HepG2 (cell line): ENCODE measurements around the gene NDUFA8. TPM values are rescaled to one million over a fixed set of nuclear protein-coding genes. Genes with fewer than 3 reads are reported as not detected.

Source experiments
- ARNT ChIP-seq: fragments of 450-650 bp; IDR thresholded peaks from 2 replicates; pipeline ENCODE4 v1.6.1; 2017
- CBFB ChIP-seq: sonication (generic); formaldehyde crosslinking; IDR thresholded peaks from 2 replicates; pipeline ENCODE4 v1.4.0; 2020; ENCODE audit warnings: missing genetic modification reagents
- ELF3 ChIP-seq: IDR thresholded peaks from 2 replicates; pipeline ENCODE4 v1.6.1; 2016; ENCODE audit warnings: missing genetic modification reagents, missing compliant biosample characterization
- HNRNPUL1 ChIP-seq: fragments of 200-400 bp; formaldehyde crosslinking; IDR thresholded peaks from 2 replicates; pipeline ENCODE4 v1.6.1; 2017; ENCODE audit warnings: low read depth, mild to moderate bottlenecking, low read length, moderate library complexity
- KAT8 ChIP-seq: IDR thresholded peaks from 2 replicates; pipeline ENCODE4 v1.6.1; 2016; ENCODE audit warnings: missing genetic modification reagents, missing compliant biosample characterization
- KLF11 ChIP-seq: IDR thresholded peaks from 2 replicates; pipeline ENCODE4 v1.6.1; 2016; ENCODE audit warnings: missing compliant biosample characterization
- LCORL ChIP-seq, 2 experiments: fragments of 450-650 bp in 1 of 2; sonication (generic) in 1 of 2; formaldehyde crosslinking in 1 of 2; IDR thresholded peaks; 2 replicates each; pipeline versions ENCODE4 v1.5.0 to v1.6.1; 2017 to 2020; ENCODE audit warnings: antibody characterized with exemption in 1 of 2, missing genetic modification reagents in 1 of 2
- MIXL1 ChIP-seq: IDR thresholded peaks from 2 replicates; pipeline ENCODE4 v1.6.1; 2016
- MYPOP ChIP-seq: sonication (generic); formaldehyde crosslinking; IDR thresholded peaks from 2 replicates; pipeline ENCODE4 v1.8.1; 2023; ENCODE audit warnings: mild to moderate bottlenecking, moderate library complexity, missing genetic modification reagents
- NFRKB ChIP-seq: fragments of 450-650 bp; IDR thresholded peaks from 2 replicates; pipeline ENCODE4 v1.6.1; 2017
- TCF12 ChIP-seq, 2 experiments: fragments of 450-650 bp in 1 of 2; sonication (generic) in 1 of 2; formaldehyde crosslinking in 1 of 2; IDR thresholded peaks; 2 replicates each; pipeline versions ENCODE4 v1.6.1 to v1.8.0; 2017 to 2022; ENCODE audit warnings: antibody characterized with exemption in 1 of 2, mild to moderate bottlenecking in 1 of 2, missing genetic modification reagents in 1 of 2, moderate library complexity in 1 of 2
- THAP8 ChIP-seq: sonication (generic); formaldehyde crosslinking; IDR thresholded peaks from 2 replicates; pipeline ENCODE4 v1.5.1; 2020; ENCODE audit warnings: missing genetic modification reagents, mild to moderate bottlenecking, borderline replicate concordance
- TIGD3 ChIP-seq: sonication (generic); formaldehyde crosslinking; IDR thresholded peaks from 2 replicates; pipeline ENCODE4 v1.5.1; 2020; ENCODE audit warnings: mild to moderate bottlenecking, missing genetic modification reagents, borderline replicate concordance
- ZBTB7B ChIP-seq: sonication (generic); formaldehyde crosslinking; IDR thresholded peaks from 2 replicates; pipeline ENCODE4 v1.4.0; 2020; ENCODE audit warnings: missing genetic modification reagents
- ZKSCAN1 ChIP-seq: fragments of 150-350 bp; IDR thresholded peaks from 2 replicates; pipeline ENCODE4 v1.6.1; 2014; ENCODE audit warnings: low read length
- ZNF251 ChIP-seq: sonication (generic); formaldehyde crosslinking; IDR thresholded peaks from 2 replicates; pipeline ENCODE4 v1.9.0; 2021; ENCODE audit warnings: mild to moderate bottlenecking, missing genetic modification reagents
- ZNF317 ChIP-seq: sonication (generic); formaldehyde crosslinking; IDR thresholded peaks from 2 replicates; pipeline ENCODE4 v1.5.0; 2020; ENCODE audit warnings: mild to moderate bottlenecking, missing genetic modification reagents
- ZNF687 ChIP-seq: sonication (generic); formaldehyde crosslinking; IDR thresholded peaks from 2 replicates; pipeline ENCODE4 v1.5.1; 2020; ENCODE audit warnings: mild to moderate bottlenecking, missing genetic modification reagents, moderate library complexity
- ZNF773 ChIP-seq: sonication (generic); formaldehyde crosslinking; IDR thresholded peaks from 2 replicates; pipeline ENCODE4 v1.4.0; 2020; ENCODE audit warnings: missing genetic modification reagents, borderline replicate concordance
- ZNF777 ChIP-seq: sonication (generic); formaldehyde crosslinking; IDR thresholded peaks from 2 replicates; pipeline ENCODE4 v1.4.0; 2020; ENCODE audit warnings: missing genetic modification reagents
- ZSCAN30 ChIP-seq: sonication (generic); formaldehyde crosslinking; IDR thresholded peaks from 2 replicates; pipeline ENCODE4 v1.5.0; 2020; ENCODE audit warnings: mild to moderate bottlenecking, missing genetic modification reagents
- polyA plus RNA-seq, 8 experiments: library from polyadenylated mRNA; depleted of rRNA in 3 of 8; stranded (reverse) in 7 of 8; unstranded in 1 of 8; fragments of >200 nt; fragmentation: Illumina TruSeq in 4 of 8; extraction: Trizol in 4 of 8; gene quantifications; 2 replicates each; pipeline versions ENCODE4 v1.2.1 to v1.2.3, GENCODE V29; 2011 to 2016; ENCODE audit warnings: low read depth in 4 of 8, missing spikeins in 1 of 8, mixed read lengths in 1 of 8; ENCODE audit not compliant: insufficient read depth in 1 of 8
- total RNA-seq, 5 experiments: library from RNA; depleted of rRNA; stranded (reverse); fragments of >200 nt; fragmentation: Illumina TruSeq; extraction: Trizol; gene quantifications; 2 replicates each; pipeline ENCODE4 v1.2.3, GENCODE V29; 2016; ENCODE audit warnings: low read depth in 1 of 5
- TF ChIP-seq, protein P1 (sequence below): IDR thresholded peaks from 2 replicates; pipeline ENCODE4 v1.6.1; 2012; ENCODE audit warnings: low read length, improper control_type of control experiment

The NDUFA8 gene
- total and polyA plus RNA-seq, 2 of the 13 experiments (the other 11 are each of a cell fraction or from before 2014, with no cell fraction given): 68.6 to 71.7 TPM

DNA sequence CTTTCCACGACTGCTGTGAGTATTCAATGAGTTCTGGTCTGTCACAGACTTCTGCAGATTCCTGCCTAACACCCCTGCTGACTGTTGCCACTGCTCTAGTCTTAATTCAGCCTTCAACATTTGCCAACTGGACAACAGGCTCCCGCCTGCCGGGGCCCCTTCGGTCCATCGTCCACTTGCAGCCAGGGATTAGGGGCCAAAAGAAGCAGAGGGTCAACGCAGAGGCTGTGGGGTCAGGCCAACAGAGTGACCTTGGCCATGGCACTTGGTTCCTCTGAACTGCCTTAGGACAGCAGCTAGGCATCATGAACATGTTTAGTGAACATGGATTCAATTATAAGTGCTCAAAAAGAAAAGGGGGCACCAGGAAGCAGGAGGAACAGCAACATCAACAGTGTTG is 28.8 kb upstream of the NDUFA8 start (continued):
- TF ChIP-seq ZNF251 (CRISPR knock-in tag) (no peak), ZNF777 (CRISPR knock-in tag) (no peak), ZKSCAN1 (no peak), TIGD3 (CRISPR knock-in tag) (no peak), ZNF687 (CRISPR knock-in tag) (peak; percentile 46), ARNT (no peak), HNRNPUL1 (no peak), MYPOP (CRISPR knock-in tag) (no peak), ZSCAN30 (CRISPR knock-in tag) (no peak), TCF12 (IDR thresholded peaks at IDR 0.05) (no peak), TCF12 (CRISPR knock-in tag; IDR thresholded peaks at IDR 0.05) (no peak), KLF11 (CRISPR knock-in tag) (no peak), CBFB (CRISPR knock-in tag) (no peak), NFRKB (no peak), LCORL (IDR thresholded peaks at IDR 0.05) (no peak), LCORL (CRISPR knock-in tag; IDR thresholded peaks at IDR 0.05) (peak; percentile 20; the same call in 1 of the 2 replicates), ZNF773 (CRISPR knock-in tag) (no peak), KAT8 (CRISPR knock-in tag) (no peak), ZBTB7B (CRISPR knock-in tag) (peak; percentile 68; the same call in 1 of the 2 replicates), THAP8 (CRISPR knock-in tag) (no peak), ZNF317 (CRISPR knock-in tag) (no peak), ELF3 (CRISPR knock-in tag) (no peak), MIXL1 (CRISPR knock-in tag) (no peak)
- TF ChIP-seq, protein P1, sequence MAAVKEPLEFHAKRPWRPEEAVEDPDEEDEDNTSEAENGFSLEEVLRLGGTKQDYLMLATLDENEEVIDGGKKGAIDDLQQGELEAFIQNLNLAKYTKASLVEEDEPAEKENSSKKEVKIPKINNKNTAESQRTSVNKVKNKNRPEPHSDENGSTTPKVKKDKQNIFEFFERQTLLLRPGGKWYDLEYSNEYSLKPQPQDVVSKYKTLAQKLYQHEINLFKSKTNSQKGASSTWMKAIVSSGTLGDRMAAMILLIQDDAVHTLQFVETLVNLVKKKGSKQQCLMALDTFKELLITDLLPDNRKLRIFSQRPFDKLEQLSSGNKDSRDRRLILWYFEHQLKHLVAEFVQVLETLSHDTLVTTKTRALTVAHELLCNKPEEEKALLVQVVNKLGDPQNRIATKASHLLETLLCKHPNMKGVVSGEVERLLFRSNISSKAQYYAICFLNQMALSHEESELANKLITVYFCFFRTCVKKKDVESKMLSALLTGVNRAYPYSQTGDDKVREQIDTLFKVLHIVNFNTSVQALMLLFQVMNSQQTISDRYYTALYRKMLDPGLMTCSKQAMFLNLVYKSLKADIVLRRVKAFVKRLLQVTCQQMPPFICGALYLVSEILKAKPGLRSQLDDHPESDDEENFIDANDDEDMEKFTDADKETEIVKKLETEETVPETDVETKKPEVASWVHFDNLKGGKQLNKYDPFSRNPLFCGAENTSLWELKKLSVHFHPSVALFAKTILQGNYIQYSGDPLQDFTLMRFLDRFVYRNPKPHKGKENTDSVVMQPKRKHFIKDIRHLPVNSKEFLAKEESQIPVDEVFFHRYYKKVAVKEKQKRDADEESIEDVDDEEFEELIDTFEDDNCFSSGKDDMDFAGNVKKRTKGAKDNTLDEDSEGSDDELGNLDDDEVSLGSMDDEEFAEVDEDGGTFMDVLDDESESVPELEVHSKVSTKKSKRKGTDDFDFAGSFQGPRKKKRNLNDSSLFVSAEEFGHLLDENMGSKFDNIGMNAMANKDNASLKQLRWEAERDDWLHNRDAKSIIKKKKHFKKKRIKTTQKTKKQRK: no peak
